Liver (tissue), 3 donors: ENCODE measurements around the gene WDFY3.

ENCODE experiments used
- ATF3 ChIP-seq: IDR thresholded peaks from 2 replicates; pipeline ENCODE4 v1.6.1; 2016; ENCODE audit warnings: antibody characterized with exemption
- CTCF ChIP-seq: fragments of 150-350 bp; IDR thresholded peaks from 2 replicates; pipeline ENCODE4 v1.5.1; 2017; ENCODE audit warnings: improper control_type of control experiment, low read depth, low read length; ENCODE audit not compliant: missing input control
- EGR1 ChIP-seq, 2 donors: IDR thresholded peaks; 2 replicates each; pipeline ENCODE4 v1.6.1; 2016 to 2018; ENCODE audit warnings: antibody characterized with exemption in 2 of 2, low read depth in 2 of 2
- GABPA ChIP-seq, 2 donors: IDR thresholded peaks in 1 of 2; conservative IDR thresholded peaks in 1 of 2; 2 replicates each; pipeline ENCODE4 v1.6.1; 2016; ENCODE audit warnings: antibody characterized with exemption in 2 of 2, mild to moderate bottlenecking in 1 of 2, moderate library complexity in 1 of 2
- JUND ChIP-seq, 2 donors: IDR thresholded peaks; 2 replicates each; pipeline ENCODE4 v1.6.1; 2016; ENCODE audit warnings: antibody characterized with exemption in 2 of 2
- MAX ChIP-seq: IDR thresholded peaks from 2 replicates; pipeline ENCODE4 v1.6.1; 2016; ENCODE audit warnings: antibody characterized with exemption
- NR2F2 ChIP-seq: IDR thresholded peaks from 2 replicates; pipeline ENCODE4 v1.6.1; 2016; ENCODE audit warnings: antibody characterized with exemption
- RAD21 ChIP-seq, 2 donors: IDR thresholded peaks; 2 replicates each; pipeline ENCODE4 v1.6.1; 2016; ENCODE audit warnings: antibody characterized with exemption in 2 of 2, mild to moderate bottlenecking in 2 of 2
- REST ChIP-seq: IDR thresholded peaks from 2 replicates; pipeline ENCODE4 v1.6.1; 2016; ENCODE audit warnings: antibody characterized with exemption, mild to moderate bottlenecking
- RXRA ChIP-seq, 2 donors: IDR thresholded peaks; 2 replicates each; pipeline ENCODE4 v1.6.1; 2017 to 2018; ENCODE audit warnings: antibody characterized with exemption in 2 of 2, mild to moderate bottlenecking in 1 of 2
- SP1 ChIP-seq: IDR thresholded peaks from 2 replicates; pipeline ENCODE4 v1.6.1; 2018; ENCODE audit warnings: antibody characterized with exemption, mild to moderate bottlenecking
- TAF1 ChIP-seq: conservative IDR thresholded peaks from 2 replicates; pipeline ENCODE4 v1.6.1; 2016; ENCODE audit warnings: antibody characterized with exemption, mild to moderate bottlenecking
- YY1 ChIP-seq: IDR thresholded peaks from 2 replicates; pipeline ENCODE4 v1.6.1; 2016; ENCODE audit warnings: antibody characterized with exemption, mild to moderate bottlenecking
- ZBTB33 ChIP-seq: IDR thresholded peaks from 2 replicates; pipeline ENCODE4 v1.6.1; 2016; ENCODE audit warnings: antibody characterized with exemption
- donor health status: healthy.
- donor health status: healthy.

GRCh38 chr4:84966382-84967242, at the start of gene WDFY3:
- TF ChIP-seq RXRA (IDR thresholded peaks at IDR 0.05) (no peak), RAD21 (IDR thresholded peaks at IDR 0.05) (peak; percentile 37 to 64), REST (peak; percentile 74), CTCF (no peak), EGR1 (IDR thresholded peaks at IDR 0.05; ENCODE audit: low read depth in 2 of 2) (peak; percentile 30 to 75), SP1 (no peak), ATF3 (no peak), MAX (peak; percentile 88), JUND (IDR thresholded peaks at IDR 0.05) (no peak), TAF1 (peak; percentile 79), YY1 (peak; percentile 97), NR2F2 (no peak), ZBTB33 (no peak), GABPA (IDR thresholded peaks at IDR 0.05 in 1 of 2, conservative IDR thresholded peaks at IDR 0.05 in 1 of 2) (peak in 1 of 2 donors; percentile 39)
